Stimulated activated CD8-positive, alpha-beta memory T cell treated with anti-CD3 and anti-CD28 coated beads, Interleukin-12 subunit alpha, Interleukin-12 subunit beta, amount 100 ng/mL, for 24 hours (primary cell): Measurements from ENCODE around the gene NADK2.

Source experiments
- DNase-seq: peaks from one replicate; pipeline ENCODE4 v3.0.0-alpha.2; 2020; ENCODE audit errors: extremely low read depth

Gene NADK2

DNA sequence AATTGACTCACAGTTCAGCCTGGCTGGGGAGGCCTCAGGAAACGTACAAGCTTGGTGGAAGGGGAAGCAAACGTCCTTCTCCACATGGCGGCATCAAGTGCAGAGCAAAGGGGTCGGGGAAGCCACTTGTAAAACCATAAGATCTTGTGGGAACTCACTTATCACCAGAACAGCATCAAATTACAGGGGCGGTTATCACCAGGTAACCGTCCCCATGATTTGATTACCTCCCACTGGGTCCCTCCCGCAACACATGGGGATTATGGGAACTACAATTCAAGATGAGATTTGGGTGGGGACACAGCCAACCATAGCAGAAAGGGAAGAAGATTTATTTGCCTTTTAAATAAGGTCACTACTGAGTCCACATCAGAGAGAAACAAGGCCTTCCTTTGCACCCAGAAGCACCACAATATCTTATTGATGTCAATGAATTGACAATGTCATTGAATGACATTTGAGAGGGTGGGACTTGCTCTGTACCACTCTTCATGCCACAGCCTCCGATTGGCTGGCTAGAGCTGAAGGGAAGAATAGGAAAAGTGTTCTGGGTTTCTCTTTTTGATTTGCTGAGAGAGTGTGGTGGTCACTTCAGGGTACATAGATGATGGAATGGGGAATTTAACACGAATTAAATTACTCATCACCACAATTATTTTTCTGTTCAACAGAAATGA, 78.8 kb downstream of the NADK2 start:
- no peak for DNase-seq

DNA sequence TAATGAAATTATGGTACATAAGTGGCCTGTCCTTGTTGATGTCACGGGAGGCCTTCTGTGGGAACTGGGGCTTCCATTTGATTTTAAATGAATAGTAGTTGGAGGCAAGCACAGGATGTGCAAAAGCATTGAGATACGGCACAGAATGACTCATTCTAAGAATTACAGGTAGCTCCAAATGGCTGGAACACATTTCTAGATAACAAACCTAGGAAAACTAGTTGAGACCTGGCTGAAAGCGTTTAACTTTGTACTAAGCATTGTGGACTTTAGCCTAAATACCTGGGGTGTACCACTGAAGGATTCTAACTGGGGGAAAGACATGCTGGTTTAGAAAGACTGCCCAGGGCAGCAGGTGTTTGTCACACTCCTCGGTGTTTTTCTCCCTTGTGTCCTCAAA, 80.4 kb downstream of the NADK2 start:
- DNase-seq: no peak

DNA sequence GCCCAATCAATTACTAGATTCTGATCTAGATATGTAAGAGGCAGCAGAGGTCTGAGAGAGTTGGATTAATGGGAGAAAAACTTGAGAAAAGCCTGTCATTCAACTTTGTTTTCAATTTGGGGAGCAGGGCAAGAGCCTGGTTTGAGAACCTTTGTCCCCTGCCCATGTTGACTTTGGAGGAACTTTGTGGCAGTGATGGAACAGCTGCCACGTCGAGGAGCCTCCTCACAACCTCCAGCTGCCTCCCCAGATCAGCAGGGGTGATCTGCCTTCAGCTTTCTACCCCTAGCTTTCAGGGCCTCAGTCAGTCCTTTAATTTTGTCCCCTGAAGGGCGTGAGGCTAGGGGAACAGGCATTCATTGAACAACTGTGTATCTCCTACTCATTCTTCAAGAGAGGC, 81.1 kb downstream of the NADK2 start:
- DNase-seq: no peak

DNA sequence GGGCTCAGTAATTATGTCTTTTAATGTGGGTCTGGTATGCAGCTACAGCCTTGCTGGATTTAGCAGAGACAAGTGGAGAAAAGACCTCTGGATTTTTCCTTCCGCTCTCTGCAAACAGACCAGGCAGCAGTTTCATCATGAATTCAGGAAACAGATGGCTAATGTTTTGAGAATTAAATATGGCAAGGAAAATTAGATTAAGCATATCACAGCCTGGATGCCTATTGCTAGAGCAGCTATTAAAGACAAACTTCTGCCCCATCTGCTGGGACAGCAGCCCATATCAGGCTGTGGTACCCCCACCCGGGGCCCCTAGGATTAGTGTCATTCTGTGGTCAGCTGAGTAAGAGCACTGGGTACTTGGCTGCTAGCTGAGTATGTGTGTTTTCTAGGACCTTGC, 83.6 kb downstream of the NADK2 start:
- no peak for DNase-seq

DNA sequence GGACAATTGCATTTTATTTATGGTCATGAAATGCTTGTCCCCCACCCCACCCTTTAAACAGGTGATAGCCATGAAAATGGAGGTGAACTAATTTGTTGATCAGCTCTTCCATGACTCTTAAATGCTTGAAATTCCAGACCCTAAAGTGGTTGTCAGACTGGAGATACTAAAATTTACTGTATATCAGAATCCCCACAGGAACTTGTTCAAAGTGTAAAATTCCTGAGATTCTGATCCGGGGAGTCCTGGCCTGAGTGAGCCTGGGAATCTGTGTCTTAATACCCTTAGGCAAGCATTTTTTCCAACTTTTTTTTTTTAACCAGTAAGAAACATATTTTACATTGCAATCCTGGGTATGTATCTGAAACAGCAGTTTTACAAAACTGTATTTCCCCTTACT, 85.1 kb downstream of the NADK2 start:
- no peak for DNase-seq

DNA sequence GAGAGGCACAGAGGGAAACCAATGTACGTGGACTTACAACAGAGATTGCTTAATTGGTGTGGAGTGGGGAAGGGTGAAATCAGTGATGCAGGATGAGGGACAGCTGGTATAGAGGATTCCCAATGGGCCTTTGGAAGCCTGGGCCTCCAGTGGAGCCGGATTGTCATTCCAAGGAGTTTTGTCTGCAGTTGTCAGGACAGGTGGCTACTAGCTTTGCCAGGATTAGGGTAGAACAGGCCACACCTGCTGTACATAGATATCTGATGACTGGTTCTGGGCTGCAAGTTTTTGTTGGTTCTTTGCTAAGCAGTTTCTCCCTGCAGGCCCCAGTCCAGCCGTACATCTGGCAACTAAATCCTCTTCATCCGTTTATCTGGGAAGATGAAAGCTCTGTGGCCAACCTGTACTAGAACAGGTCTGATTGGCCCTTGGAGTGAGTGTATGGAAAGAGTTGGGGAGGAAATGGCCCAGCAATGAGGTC, 85.6 kb downstream of the NADK2 start:
- DNase-seq: no peak

DNA sequence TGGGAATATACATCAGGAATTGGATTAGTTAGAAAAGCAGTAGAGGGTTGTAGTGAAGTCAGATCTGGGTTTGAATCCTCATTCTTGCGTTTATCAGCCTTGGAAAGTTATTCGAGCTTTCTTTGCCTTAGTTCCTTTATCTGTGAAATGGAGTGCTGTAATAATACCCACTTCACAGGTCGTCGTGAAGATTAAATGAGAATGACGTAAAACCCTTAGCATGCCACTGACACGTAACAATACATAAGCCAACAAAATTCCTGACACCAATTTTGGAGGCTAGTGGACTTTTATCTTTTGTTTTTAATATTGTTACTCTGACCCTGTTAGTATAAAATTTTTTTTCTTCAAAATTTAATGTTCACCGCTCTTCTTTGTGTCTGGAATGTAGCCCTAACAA, 86.4 kb downstream of the NADK2 start:
- DNase-seq: no peak

DNA sequence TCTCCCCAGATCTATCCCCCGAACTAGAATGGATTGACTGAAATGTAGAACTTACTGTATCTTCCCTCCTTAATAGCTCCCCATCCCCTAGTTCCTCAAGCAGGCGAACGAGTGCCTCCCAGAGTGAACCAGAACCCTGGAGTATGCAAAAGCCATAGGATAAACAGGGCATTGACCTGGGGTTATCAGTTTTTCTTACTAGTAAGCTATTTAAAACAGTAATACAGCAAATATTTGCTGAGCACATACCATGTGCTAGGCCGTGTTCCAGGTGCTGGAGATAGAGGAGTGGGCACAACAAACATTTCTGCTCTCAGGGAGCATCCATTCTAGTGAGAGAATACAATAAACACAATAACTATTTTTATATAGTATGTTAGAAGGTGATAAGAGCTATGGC, 88.0 kb downstream of the NADK2 start:
- DNase-seq: no peak

DNA sequence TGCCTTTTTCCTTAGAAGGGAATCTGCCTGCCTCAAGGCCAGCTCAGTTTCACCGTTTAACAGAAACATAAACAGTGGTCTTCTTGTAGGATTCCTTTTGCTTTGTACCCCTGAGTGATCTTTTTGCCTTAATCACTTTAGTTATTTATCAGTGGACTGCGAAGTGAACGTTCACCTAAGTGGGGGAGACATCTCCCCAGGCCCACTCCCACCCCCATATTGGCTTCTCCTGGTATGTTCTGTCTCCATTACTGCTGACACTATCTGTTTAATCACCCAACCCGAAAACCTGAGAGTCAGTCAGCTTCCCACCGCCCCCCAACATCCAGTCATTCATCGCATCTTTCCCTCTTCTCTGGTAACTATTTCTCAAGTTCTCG, 88.4 kb downstream of the NADK2 start:
- no peak for DNase-seq

DNA sequence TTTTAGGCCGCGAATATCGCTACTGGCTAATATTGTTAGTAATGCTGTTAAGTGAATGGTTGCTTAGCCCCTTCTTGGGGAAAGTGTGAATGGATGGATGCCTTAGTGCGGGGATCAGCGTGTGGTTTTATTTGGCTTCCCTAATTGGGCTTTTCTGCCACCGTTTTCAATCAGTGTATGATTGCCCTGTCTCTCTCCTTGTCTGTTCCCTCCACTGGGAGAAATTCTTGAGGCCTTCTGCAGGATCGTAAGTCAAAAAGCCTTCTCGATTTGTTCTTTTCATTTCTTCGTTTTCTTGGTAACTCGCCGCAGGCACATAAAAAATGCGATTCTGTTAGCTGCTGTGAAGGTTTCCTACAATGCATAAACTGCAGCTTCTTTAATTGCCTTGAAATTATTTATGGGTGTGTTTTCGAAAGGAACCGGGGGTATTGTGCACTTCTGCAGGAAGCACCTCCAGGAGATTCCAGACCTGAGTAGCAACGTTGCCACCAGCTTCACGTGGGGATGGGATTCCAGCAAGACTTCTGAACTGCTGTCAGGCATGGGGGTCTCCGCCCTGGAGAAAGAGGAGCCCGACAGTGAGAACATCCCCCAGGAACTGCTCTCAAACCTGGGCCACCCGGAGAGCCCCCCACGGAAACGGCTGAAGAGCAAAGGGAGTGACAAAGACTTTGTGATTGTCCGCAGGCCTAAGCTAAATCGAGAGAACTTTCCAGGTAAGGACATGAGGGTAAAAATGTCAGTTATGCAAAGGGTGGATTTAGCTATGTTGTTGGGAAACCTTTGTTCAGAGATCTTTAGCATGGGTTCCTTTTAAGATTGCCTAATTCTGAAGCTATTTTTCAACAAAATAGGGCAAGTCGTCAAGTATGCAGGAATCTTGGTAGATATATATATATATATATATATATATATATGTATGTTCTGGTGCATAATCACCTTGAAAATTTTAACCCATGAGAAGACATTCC, 89.1 kb downstream of the NADK2 start:
- DNase-seq: no peak

DNA sequence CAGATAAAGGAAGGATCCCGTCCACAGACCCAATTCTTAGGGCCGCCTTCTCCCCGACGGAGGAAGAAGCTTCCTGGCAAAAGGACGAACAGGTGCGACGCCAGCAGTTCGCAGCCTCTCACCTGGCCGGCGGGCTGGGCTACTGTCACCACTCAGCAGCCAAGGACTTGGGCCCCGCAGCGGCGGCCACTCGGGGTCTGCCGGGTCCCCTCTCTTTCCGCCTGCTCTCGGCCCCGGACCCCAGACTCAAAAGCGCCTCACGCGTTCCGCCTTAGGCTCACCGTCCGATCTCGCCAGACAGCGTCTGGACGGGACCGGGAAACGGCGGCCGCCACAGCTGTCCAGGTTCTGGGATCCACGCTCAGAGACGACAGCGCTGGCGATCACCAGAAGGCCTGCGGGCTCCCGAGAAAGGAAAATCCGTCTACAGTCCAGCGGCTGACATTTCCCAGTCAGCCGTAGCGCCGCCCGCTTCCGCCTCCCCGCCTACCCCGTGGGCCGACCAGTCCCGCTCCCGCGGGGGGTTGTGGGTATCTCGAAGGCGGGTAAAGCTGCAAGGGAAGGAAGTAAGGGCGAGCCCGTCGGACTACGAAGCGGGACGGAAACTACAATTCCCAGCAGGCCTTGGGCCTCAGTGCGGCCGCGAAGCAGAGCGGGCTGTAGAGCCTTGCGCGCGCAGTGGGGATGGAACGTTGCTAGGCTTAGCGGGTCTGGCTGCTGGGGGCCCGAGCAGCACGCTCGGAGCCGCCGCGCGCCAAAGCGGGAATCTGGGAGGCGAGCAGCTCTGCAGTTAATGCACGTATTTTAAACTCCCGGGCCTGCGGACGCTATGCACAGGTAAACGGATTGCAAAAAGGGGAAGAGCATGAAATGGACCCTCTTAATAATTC, 90.0 kb downstream of the NADK2 start, which contains the start of the genes LMBRD2 and SKP2:
LMBRD2 (minus strand) TSS at position 454 of the 890 bp plus-strand sequence. CDS start 8,538 bp downstream, outside the sequence.
SKP2 (plus strand) TSS at position 678 of the 890 bp plus-strand sequence; CDS start at position 830, 152 bp downstream.
- DNase-seq: peak; percentile 99

DNA sequence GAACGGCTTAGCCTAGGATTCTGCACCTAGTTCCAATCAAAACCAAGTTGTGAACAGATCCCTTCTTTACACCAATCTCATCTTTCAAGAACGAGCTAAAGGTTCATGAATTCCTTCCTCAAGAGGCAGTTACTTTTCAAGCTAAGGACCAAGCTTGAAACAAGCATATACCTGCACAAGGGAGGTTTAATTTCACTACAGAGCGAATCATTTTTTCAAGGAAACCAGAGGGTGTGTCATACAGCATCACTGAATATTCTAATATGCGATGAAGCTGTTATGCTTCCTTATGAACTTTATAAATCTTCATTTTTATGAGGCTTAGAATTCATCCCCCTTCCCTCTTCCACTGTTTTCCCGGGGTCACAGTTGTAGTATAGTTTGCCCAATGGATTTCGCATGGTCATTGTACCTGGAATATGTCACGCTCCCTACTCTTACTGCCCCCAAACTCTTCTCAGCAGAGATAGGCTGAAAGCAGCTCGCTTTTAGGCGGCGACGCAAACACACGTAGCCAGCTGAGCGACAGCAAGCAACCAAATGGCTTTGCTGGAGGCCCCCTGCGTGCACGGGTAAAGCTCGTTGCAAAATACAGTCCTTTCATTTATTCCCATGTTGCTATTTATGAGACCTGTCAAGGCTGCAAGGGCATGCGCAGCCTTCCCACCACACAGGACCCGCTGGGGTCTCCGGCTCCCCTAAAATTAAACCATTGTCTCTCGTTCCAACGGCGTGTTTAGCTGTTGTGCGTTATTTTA, 90.9 kb downstream of the NADK2 start:
- DNase-seq: peak; percentile 19

DNA sequence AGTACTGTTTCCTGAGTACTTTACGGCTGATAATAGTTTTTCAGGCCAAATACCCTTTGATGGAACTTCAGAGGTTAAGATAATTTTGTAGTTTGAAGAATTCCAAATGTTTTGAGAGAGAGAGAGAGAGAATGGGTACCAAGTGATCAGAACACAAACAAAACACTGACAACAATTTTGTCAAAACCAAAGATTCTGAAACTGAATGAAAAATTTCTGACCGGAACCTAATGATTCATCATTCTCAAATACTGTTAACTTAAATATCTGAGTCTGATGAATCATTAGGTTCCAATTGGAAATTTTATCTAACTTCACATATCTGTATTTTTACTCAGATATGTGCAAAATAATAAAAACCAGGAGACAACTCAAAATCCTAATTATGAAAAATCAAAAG, 94.0 kb downstream of the NADK2 start:
- DNase-seq: no peak

DNA sequence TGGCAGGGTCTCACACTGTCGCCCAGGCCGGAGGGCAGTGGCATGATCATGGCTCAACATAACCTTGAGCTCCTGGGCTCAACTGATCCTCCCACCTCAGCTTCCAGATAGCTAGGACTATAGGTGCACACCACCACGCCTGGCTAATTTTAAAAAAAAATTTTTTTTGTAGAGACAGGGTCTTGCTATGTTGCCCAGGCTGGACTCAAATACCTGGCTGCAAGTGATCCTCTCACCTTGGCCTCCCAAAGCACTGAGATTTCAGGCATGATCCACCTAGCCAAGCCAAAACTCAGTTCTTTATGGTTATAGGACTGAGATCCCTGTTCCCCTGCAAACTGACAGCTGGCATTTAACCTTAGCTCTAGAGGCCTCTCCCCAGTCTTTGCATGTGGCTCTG, 95.3 kb downstream of the NADK2 start:
- no peak for DNase-seq

DNA sequence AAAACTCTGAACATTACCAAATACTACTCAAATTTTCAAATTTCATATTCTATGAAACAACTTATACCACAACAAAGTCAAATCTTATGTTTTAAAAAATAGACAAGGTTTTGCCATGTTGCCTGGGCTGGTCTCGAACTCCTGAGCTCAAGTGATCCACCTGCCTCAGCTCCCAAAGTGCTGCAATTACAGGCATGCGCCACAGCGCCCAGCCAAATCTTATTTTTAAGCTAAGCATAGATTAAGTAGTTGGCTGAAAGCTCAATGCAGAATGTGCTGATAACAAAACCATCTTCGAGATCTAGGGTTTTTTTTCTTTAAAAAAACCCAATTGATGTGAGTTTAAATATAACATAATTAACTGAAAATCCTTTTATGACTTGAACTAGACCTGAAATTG, 96.4 kb downstream of the NADK2 start:
- no peak for DNase-seq
